Muscle of leg (tissue), 11 donors: ENCODE results near the gene TRIM2. TPM values are rescaled to one million over a fixed set of nuclear protein-coding genes. Genes with fewer than 3 reads are reported as not detected.

Source experiments
- DNase-seq: peaks from one replicate; pipeline ENCODE4 v3.0.0; 2013
- H3K27ac ChIP-seq: one replicate; pipeline ENCODE4 v1.5.1; 2013; ENCODE audit warnings: mild to moderate bottlenecking, low read length, control low read depth
- H3K27me3 ChIP-seq: one replicate; pipeline ENCODE4 v1.6.1; 2013; ENCODE audit warnings: low read length; ENCODE audit not compliant: control insufficient read depth, insufficient read depth
- H3K36me3 ChIP-seq: one replicate; pipeline ENCODE4 v1.6.1; 2013; ENCODE audit warnings: low read length; ENCODE audit not compliant: control insufficient read depth, insufficient read depth
- H3K4me1 ChIP-seq: one replicate; pipeline ENCODE4 v1.6.1; 2013; ENCODE audit warnings: low read length; ENCODE audit not compliant: control insufficient read depth, insufficient read depth
- H3K4me3 ChIP-seq: one replicate; pipeline ENCODE4 v1.5.1; 2013; ENCODE audit warnings: low read length, control low read depth
- H3K9me3 ChIP-seq: replicated peaks from 2 replicates; pipeline ENCODE4 v1.6.1; 2013; ENCODE audit warnings: low read depth, low read length; ENCODE audit not compliant: control insufficient read depth
- WGBS: methylation state at CpG from one replicate; pipeline ENCODE4 v1.1.5; 2013; ENCODE audit warnings: missing lambda C conversion rate; ENCODE audit not compliant: insufficient coverage; 5-methylcytosine and 5-hydroxymethylcytosine counted together
- polyA plus RNA-seq, 8 donors: library from polyadenylated mRNA; unstranded; fragments of 120-200 nt; gene quantifications; one replicate each; pipeline versions ENCODE4 v1.2.1 to v1.2.3, GENCODE V29; 2013; ENCODE audit warnings: inconsistent platforms in 1 of 8, low replicate concordance in 1 of 8; ENCODE audit not compliant: insufficient read length in 8 of 8, insufficient read depth in 1 of 8
- total RNA-seq: library from RNA; stranded (reverse); fragments of 120-200 nt; gene quantifications from one replicate; pipeline ENCODE4 v1.2.4, GENCODE V29; 2013

TRIM2 gene
- total and polyA plus RNA-seq, 9 donors, result 13.7 to 32.8 (median 21.1) TPM

DNA sequence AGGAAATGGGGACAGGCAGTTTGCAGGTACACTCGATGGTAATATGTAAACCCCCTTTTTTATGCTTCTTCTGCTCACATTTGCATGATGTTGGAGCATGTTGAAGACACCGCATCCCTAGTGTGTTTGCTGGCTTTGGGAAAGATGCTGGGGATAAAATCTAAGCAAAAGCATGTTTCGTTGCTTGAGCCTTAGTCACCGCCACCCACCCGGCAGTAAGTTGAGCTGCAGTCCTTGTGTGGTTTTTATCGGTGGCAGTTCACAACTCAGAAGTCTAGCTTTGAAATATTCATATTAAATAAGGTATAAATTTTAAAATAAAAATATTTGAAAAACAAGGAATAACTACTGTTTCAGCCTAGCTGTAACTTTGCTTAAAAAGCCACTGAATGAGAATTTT, 118.5 kb downstream of the TRIM2 start:
- Histone ChIP-seq H3K9me3 (no peaks in the 10 kb centered on the region), H3K4me3 (no peak overlapping the region), H3K36me3 (peaks cover 12% of the 10 kb centered on the region), H3K4me1 (no peaks in the 10 kb centered on the region), H3K27me3 (no peaks in the 10 kb centered on the region), H3K27ac (no peak overlapping the region)
- DNase-seq, result no peak
- 81% methylated on average over 4 of the region's 6 CpGs for WGBS

DNA sequence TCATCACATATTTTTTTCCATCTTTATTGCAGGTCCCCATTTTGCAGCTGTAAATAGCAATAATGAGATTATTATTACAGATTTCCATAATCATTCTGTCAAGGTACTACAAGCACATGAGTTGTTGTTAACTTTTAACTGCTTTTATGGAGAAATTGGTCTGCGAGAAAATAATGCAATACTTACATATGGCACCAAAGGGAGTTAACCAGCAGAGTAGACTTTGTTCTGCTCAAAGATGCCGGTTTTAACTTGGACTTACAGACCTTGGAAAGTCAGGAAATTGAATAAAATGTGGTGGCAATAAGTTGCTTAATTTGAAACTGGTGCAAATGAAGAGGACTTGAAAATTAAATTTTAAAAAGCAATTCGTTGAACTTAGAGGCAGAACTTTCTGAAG, 119.8 kb downstream of the TRIM2 start:
- Histone ChIP-seq H3K27me3 (no peaks in the 10 kb centered on the region), H3K4me3 (no peak overlapping the region), H3K4me1 (no peaks in the 10 kb centered on the region), H3K9me3 (no peaks in the 10 kb centered on the region), H3K36me3 (peaks cover 12% of the 10 kb centered on the region), H3K27ac (no peak overlapping the region)
- no CpG with 5 or more reads among the region's 3 CpGs for WGBS
- no peak for DNase-seq

DNA sequence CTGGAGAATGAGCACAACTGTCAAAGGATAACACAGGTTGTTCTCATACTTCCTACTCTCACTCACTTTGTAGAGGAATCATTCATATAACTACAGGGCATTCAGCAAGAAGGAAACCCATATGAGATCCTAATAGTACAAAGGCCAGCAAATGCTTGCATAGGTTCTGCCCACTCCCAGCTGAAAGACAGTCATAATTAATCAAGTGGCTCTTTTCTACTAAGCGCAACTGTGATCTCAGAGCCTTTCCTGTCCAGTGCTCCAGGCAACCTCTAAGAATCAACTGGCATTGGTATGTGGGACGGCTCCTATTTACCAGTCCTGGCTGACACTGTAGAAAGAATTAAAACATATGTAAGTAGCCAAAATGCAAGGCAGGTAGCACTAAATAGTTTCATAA, 121.3 kb downstream of the TRIM2 start:
- H3K36me3 ChIP-seq, result peaks cover 12% of the 10 kb centered on the region

DNA sequence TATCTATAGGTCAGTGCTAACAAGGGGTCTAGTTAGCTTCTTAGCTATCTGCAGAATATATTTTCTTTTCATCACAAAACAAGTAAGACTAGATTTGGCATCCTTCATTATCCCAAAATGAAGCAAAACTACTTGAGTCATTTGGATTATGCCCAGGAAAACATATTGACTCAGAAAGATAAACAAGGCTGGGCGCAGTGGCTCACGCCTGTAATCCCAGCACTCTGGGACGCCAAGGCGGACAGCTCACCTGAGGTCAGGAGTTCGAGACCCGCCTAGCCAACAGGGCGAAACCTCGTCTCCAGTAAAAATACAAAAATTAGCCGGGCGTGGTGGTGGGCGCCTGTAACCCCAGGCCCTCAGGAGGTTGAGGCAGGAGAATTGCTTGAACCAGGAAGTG, 122.3 kb downstream of the TRIM2 start:
- no peak for DNase-seq
- Histone ChIP-seq H3K27me3 (no peaks in the 10 kb centered on the region), H3K4me3 (no peak overlapping the region), H3K9me3 (no peaks in the 10 kb centered on the region), H3K4me1 (no peaks in the 10 kb centered on the region), H3K36me3 (peaks cover 9% of the 10 kb centered on the region), H3K27ac (no peak overlapping the region)
- 92% methylated on average over 11 of the region's 11 CpGs for WGBS

More for the DNA sequence above, 121.3 kb downstream of the TRIM2 start:
- H3K4me3 ChIP-seq, result no peak overlapping the region
- no CpG with 5 or more reads among the region's 2 CpGs for WGBS
- H3K27ac ChIP-seq, result no peak overlapping the region
- DNase-seq, result no peak
- no peaks in the 10 kb centered on the region for H3K27me3 ChIP-seq
- H3K9me3 ChIP-seq, result no peaks in the 10 kb centered on the region
- no peaks in the 10 kb centered on the region for H3K4me1 ChIP-seq

DNA sequence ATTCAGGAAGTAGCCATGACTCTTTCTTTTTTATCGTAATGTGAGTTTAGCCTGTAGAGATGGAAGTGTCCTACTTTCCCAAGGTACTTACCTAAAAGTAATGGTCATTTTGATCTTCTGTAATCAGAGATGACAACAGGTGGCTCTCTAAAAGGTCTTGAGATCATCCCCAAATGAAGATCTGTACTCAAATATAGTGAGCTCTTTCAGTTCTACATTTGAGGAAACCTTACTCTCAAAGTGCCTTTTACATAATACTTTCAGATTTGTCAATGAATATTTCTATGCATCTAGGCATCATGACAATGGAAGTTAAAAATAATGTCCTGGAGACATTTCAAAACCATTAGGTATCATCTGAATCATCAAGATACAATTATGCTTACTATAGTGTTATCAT, 123.0 kb downstream of the TRIM2 start:
- no peaks in the 10 kb centered on the region for H3K4me1 ChIP-seq
- no peak overlapping the region for H3K4me3 ChIP-seq
- no peak for DNase-seq
- peaks cover 9% of the 10 kb centered on the region for H3K36me3 ChIP-seq
- H3K27ac ChIP-seq, result no peak overlapping the region
- no CpG with 5 or more reads among the region's 1 CpG for WGBS
- H3K27me3 ChIP-seq, result no peaks in the 10 kb centered on the region
- no peaks in the 10 kb centered on the region for H3K9me3 ChIP-seq

DNA sequence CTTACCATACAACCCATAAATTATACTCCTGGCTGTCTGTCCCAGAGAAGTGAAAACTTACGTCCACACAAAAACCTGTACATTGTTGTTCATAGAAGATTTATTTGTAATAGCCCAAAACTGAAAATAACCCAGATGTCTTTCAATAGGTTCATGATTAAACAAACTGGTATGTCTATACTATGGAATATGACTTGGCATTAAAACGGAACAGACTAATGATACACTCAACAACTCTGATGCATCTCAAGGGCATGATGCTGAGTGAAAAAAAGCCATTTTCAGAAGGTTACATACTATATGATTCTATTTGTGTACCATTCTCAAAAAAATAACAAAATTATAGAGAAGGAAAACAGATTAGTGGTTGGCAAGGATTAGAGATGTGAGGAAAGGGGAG, 128.7 kb downstream of the TRIM2 start:
- WGBS, result no CpG with 5 or more reads among the region's 2 CpGs
- H3K36me3 ChIP-seq, result no peaks in the 10 kb centered on the region
- H3K9me3 ChIP-seq, result no peaks in the 10 kb centered on the region
- no peak for DNase-seq
- no peak overlapping the region for H3K27ac ChIP-seq
- H3K4me3 ChIP-seq, result no peak overlapping the region
- H3K27me3 ChIP-seq, result no peaks in the 10 kb centered on the region
- no peaks in the 10 kb centered on the region for H3K4me1 ChIP-seq

DNA sequence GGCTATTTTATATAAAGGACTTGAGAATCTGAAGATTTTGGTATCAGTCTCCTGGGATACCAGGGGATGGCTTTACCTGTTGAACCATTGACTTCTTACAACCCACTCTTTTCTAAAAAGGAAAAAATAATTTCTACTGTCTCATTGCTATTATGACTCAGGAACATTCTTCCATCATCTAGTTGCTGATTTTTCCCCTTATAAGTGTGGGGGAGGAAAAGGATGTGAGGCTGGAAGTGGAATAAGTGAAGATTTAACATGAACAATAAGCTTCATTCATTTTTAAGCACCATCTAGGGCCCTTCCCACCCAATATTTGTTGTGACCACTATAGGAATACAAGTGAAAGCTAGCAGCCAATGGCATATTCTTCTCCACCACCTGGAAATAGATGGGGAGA, 129.6 kb downstream of the TRIM2 start:
- H3K4me3 ChIP-seq, result no peak overlapping the region
- H3K36me3 ChIP-seq, result no peaks in the 10 kb centered on the region
- no peak overlapping the region for H3K27ac ChIP-seq
- H3K9me3 ChIP-seq, result no peaks in the 10 kb centered on the region
- H3K4me1 ChIP-seq, result no peaks in the 10 kb centered on the region
- H3K27me3 ChIP-seq, result no peaks in the 10 kb centered on the region
- DNase-seq, result no peak

DNA sequence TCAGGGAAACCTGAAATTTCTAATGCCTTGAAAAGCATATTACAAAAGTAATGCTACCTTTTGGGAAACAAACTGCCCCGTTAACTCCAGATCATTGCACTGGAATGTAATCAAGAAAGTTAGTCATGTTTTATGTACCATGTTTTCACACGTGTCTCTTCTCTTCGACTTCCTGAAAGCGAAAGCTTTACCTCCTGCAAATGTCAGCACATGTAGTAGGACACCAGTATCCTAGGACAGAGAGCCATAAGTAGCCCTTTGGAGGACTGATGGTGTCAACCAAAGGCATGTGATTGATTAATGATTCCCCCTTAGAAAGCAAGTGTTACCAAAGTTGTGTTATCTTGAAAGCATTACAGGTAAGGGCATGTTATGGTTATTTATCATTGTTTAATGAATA, 131.4 kb downstream of the TRIM2 start:
- DNase-seq, result no peak
- H3K27ac ChIP-seq, result no peak overlapping the region
- whole genome bisulfite sequencing, result no CpG with 5 or more reads among the region's 4 CpGs
- H3K4me1 ChIP-seq, result no peaks in the 10 kb centered on the region
- H3K27me3 ChIP-seq, result no peaks in the 10 kb centered on the region
- H3K4me3 ChIP-seq, result no peak overlapping the region
- no peaks in the 10 kb centered on the region for H3K36me3 ChIP-seq
- no peaks in the 10 kb centered on the region for H3K9me3 ChIP-seq

DNA sequence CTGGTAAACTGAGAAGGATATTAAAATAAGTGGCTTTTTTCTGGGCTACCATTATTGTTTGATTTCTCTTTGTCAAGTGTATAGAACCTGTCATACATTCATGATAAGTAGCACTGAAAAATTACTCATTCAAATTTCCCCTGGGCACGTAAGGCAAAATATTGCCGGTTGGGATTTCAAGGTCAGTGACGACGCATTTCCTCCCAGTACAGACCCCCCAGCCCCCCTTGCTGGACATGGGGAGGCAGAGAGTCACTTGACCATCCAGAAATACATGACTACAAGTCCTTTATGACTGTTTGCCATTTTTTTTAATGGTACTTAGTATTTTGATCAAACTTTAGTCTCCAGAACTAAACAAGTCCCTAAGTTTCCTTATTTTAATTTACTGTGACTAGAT, 133.4 kb downstream of the TRIM2 start:
- 92% methylated on average over 2 of the region's 4 CpGs for WGBS
- no peak for DNase-seq
- no peaks in the 10 kb centered on the region for H3K9me3 ChIP-seq
- H3K4me1 ChIP-seq, result no peaks in the 10 kb centered on the region
- H3K27ac ChIP-seq, result no peak overlapping the region
- H3K36me3 ChIP-seq, result no peaks in the 10 kb centered on the region
- no peaks in the 10 kb centered on the region for H3K27me3 ChIP-seq
- H3K4me3 ChIP-seq, result no peak overlapping the region

DNA sequence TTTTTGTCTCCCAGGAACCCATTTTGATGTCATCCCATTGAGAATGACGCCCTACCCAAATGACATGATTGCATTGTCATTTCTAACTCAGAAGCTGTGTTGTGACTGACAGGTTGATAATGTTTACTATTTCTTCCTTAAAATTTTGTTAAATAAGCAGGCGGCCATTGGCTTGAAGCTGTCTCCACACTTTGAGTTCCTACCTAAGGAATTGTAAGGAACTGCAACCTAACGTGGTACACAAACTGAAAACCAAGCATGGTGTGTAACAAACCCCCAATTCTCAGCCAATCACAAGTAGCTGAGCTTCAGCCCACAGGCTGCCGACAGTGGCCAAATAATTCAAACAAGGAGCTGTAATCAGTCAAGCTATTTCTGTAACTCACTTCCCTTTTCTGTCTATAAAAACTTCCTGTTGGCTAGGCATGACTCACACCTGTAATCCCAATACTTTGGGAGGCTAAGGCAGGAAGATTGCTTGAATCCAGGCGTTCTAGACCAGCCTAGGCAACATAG, 137.4 kb downstream of the TRIM2 start:
- no peak for DNase-seq
- WGBS, result 87% methylated on average over 2 of the region's 5 CpGs
- H3K4me3 ChIP-seq, result no peak overlapping the region

More for the DNA sequence above, 137.4 kb downstream of the TRIM2 start:
- H3K36me3 ChIP-seq, result no peaks in the 10 kb centered on the region
- H3K27me3 ChIP-seq, result no peaks in the 10 kb centered on the region
- H3K9me3 ChIP-seq, result no peaks in the 10 kb centered on the region
- H3K4me1 ChIP-seq, result peaks cover 7% of the 10 kb centered on the region
- no peak overlapping the region for H3K27ac ChIP-seq
